NB4 (cell line): ENCODE measurements around the gene GRHL3.

Experiments
- DNase-seq: peaks from one replicate; pipeline ENCODE4 v3.0.0; 2010; ENCODE audit warnings: low read depth
- H3K4me3 ChIP-seq: one replicate; pipeline ENCODE4 v1.5.1; 2011; ENCODE audit warnings: mild to moderate bottlenecking, low read depth, low read length, moderate library complexity
- CTCF ChIP-seq: IDR thresholded peaks from one replicate; pipeline ENCODE4 v1.5.1; 2012; ENCODE audit warnings: low read depth, low read length
- MAX ChIP-seq: IDR thresholded peaks from 2 replicates; pipeline ENCODE4 v1.6.1; 2011; ENCODE audit warnings: low read depth, low read length
- MYC ChIP-seq: IDR thresholded peaks from 2 replicates; pipeline ENCODE4 v1.6.1; 2011; ENCODE audit warnings: low read depth, low read length
- POLR2A ChIP-seq: IDR thresholded peaks from 2 replicates; pipeline ENCODE4 v1.6.1; 2011; ENCODE audit warnings: mild to moderate bottlenecking; ENCODE audit not compliant: insufficient read length; ENCODE audit errors: extremely low read depth

Gene GRHL3

GRCh38 chr1:24297187-24297851 lies 21.8 kb upstream of the GRHL3 start:
- H3K4me3 ChIP-seq = no peak overlapping the region
- DNase-seq = peak; percentile 56
- no peak for TF ChIP-seq MYC
- no peak for TF ChIP-seq MAX
- TF ChIP-seq CTCF = no peak
- no peak for TF ChIP-seq POLR2A

- DNase-seq = no peak
- H3K4me3 ChIP-seq = no peak overlapping the region
- no peak for TF ChIP-seq MYC
Measured at GRCh38 chr1:24297852-24298232, 21.3 kb upstream of the GRHL3 start.

GRCh38 chr1:24298606-24299005 lies 20.6 kb upstream of the GRHL3 start:
- H3K4me3 ChIP-seq = no peak overlapping the region
- TF ChIP-seq CTCF (no peak), MAX (no peak), POLR2A (no peak), MYC (no peak)
- DNase-seq = no peak

- TF ChIP-seq MAX (no peak), MYC (no peak), POLR2A (no peak), CTCF (no peak)
- no peak for DNase-seq
- H3K4me3 ChIP-seq = no peak overlapping the region
Measured at GRCh38 chr1:24299901-24300300, 19.3 kb upstream of the GRHL3 start.

- no peak for DNase-seq
- no peak overlapping the region for H3K4me3 ChIP-seq
- TF ChIP-seq POLR2A (no peak), CTCF (no peak), MAX (no peak), MYC (no peak)
Measured at GRCh38 chr1:24300971-24301784, 18.0 kb upstream of the GRHL3 start.

GRCh38 chr1:24301785-24302175 lies 17.4 kb upstream of the GRHL3 start:
- H3K4me3 ChIP-seq = no peak overlapping the region
- TF ChIP-seq POLR2A = no peak
- no peak for TF ChIP-seq MAX
- no peak for TF ChIP-seq MYC
- no peak for TF ChIP-seq CTCF
- DNase-seq = no peak
